ENCODE results near the gene NFASC. TPM values are rescaled to one million over a fixed set of nuclear protein-coding genes. Genes with fewer than 3 reads are reported as not detected.

NFASC gene
- total RNA-seq, 1 experiment from 2014 or later: 16.9 TPM

DNA sequence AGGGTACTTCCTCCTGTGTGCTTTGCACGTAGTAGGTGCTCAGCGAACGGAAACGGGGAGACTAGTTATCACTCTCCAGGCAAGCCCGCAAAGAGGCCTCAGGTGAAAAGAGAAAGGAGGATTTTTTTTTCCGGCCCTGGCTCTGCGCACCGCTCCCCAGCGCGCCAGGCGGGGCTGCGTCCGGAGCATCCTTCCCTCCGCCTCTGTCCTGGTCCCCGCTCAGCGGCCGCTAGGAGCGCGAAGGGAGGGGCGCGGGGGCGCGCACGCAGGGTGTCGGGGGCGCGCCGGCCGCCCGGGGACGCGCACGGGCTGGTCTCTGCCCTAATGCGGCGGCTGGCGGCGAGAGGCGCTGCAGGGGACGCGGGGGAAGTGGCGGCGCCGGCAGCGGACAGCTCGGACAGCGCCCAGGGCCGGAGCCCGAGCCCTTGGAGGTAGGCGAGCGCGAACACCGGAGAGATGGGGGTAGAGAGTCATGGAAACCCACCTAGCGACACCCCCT lies 42.3 kb upstream of the NFASC start:
- Histone ChIP-seq H3K27me3 (ENCODE audit: control insufficient read depth, insufficient read depth, low read length) (peaks cover 11% of the 10 kb centered on the region), H3K4me3 (ENCODE audit: low read depth in 2 of 2, low read length in 2 of 2) (peak overlapping the region; percentile 43 to 45), H3K36me3 (ENCODE audit: control insufficient read depth, insufficient read depth, low read length) (no peaks in the 10 kb centered on the region), H3K27ac (ENCODE audit: low read length) (no peak overlapping the region), H3K4me1 (ENCODE audit: control insufficient read depth, insufficient read depth, low read length) (peaks cover 3% of the 10 kb centered on the region), H3K9me3 (ENCODE audit: control insufficient read depth, insufficient read depth, low read depth, low read length) (no peaks in the 10 kb centered on the region)
- no TSS peak for BruUV-seq (replicated peaks)
- POLR2A ChIA-PET: no interaction called here
- in situ Hi-C loops (cut with HindIII; ENCODE audit: low pct_unique_long_range_greater_than_20kb, low sequenced_read_pairs) (no loop called here), intact Hi-C loops (cut with micrococcal nuclease; ENCODE audit: unreplicated experiment) (no loop called here)
- CTCF ChIA-PET: no interaction called here
- DNase-seq (ENCODE audit: low read depth, low spot score) (no peak), ATAC-seq (peak; percentile 94)
- 0 out of 2 replicates have a peak, but pooled peaks have one; percentile 1 for TF ChIP-seq CTCF (IDR thresholded peaks at IDR 0.05)
- TF ChIP-seq POLR2AphosphoS5 (IDR thresholded peaks at IDR 0.05; ENCODE audit: low read depth, low read length): no peak
- no peak for TF ChIP-seq TCF7L2 (IDR thresholded peaks at IDR 0.05; ENCODE audit: low read depth, low read length)

DNA sequence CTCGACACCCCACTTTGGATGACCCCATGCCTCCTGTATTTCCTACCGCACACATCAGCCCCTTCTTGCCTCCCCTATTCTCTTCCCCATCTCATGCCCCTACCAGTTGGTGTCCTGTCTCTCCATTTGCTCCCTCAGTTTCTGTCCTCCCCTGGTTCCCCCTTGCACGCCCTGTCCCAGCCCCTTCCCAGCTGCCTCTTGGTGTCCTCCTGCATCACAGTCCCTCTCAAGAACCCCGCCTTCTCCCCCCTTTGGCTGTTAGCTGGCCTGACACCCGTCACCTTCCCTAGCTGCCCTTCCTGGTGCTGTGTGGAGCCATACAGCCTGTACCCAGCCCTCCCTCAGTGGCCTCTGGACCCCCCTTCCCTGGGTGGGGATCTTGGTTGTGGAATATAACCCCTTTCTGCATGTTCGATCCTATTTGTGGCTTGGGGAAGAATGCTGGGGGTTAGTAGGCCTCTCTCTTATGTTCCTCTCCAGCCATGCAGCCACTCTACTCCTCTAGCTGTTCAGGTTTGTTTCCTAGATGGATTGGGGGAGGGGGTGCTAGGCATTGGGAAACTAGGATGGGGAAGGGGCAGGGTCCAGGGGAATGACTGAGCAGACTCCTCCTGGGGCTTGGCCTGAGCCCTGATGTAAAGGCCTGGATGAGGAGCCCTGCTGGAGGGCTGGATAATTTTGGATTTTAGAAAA lies 41.4 kb upstream of the NFASC start:
- intact Hi-C loops (cut with micrococcal nuclease; ENCODE audit: unreplicated experiment) (no loop called here), in situ Hi-C loops (cut with HindIII; ENCODE audit: low pct_unique_long_range_greater_than_20kb, low sequenced_read_pairs) (no loop called here)
- TF ChIP-seq CTCF (IDR thresholded peaks at IDR 0.05) (no peak), REST (IDR thresholded peaks at IDR 0.05; ENCODE audit: insufficient read depth in 1 of 2, low read depth in 2 of 2, low read length in 1 of 2) (no peak), TCF7L2 (IDR thresholded peaks at IDR 0.05; ENCODE audit: low read depth, low read length) (no peak), POLR2AphosphoS5 (IDR thresholded peaks at IDR 0.05; ENCODE audit: low read depth, low read length) (no peak), SIN3A (IDR thresholded peaks at IDR 0.05; ENCODE audit: borderline replicate concordance, insufficient read depth, low read depth, low read length) (no peak)
- DNase-seq (ENCODE audit: low read depth, low spot score) (no peak), ATAC-seq (no peak)
- H3K9me3 ChIP-seq (ENCODE audit: control insufficient read depth, insufficient read depth, low read depth, low read length): no peaks in the 10 kb centered on the region
- no TSS peak for BruUV-seq (replicated peaks)
- peak overlapping the region; percentile 43 to 45 for H3K4me3 ChIP-seq (ENCODE audit: low read depth in 2 of 2, low read length in 2 of 2)
- H3K36me3 ChIP-seq (ENCODE audit: control insufficient read depth, insufficient read depth, low read length): no peaks in the 10 kb centered on the region
- ChIA-PET POLR2A (no interaction called here), CTCF (interaction anchor here (0.7 kb wide), 1 partner anchor 48 kb away, joined by 3 read pairs; no protein-coding TSS in a partner anchor)
- peaks cover 11% of the 10 kb centered on the region for H3K27me3 ChIP-seq (ENCODE audit: control insufficient read depth, insufficient read depth, low read length)
- peaks cover 3% of the 10 kb centered on the region for H3K4me1 ChIP-seq (ENCODE audit: control insufficient read depth, insufficient read depth, low read length)
- H3K27ac ChIP-seq (ENCODE audit: low read length): no peak overlapping the region
